ENCODE data around the gene ZBTB20. TPM values are rescaled to one million over a fixed set of nuclear protein-coding genes. Genes with fewer than 3 reads are reported as not detected.

Gene ZBTB20
- total RNA-seq, 6 experiments from 2014 or later: 36.7 to 59.4 (median 46.7) TPM

DNA sequence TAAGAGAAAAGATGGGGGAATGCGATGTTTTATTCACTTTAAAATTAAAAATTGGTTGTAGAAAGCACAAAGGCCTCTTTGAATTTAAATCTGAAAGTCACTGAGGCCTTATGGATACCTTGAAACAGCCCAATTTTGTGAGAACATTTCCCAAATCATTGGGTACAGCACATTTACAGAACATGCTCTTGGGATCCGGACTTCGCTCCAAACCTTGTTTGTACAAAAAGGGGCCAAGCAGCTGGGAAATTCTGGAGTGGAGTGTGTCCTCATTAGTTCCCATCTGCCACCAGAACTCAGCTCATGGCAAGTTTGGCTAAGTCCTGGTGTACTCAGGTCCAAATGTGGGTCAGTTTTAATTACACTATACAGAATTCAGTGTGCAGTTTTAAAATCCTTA, 254.2 kb downstream of the ZBTB20 start:
- H3K27ac ChIP-seq: peak overlapping the region; percentile 45 to 81 (median 78)
- 35% methylated on average over 3 of the region's 3 CpGs for WGBS (ENCODE audit: insufficient coverage, low coverage, low lambda C conversion rate, missing lambda C conversion rate)
- no peaks in the 10 kb centered on the region for H3K36me3 ChIP-seq
- TF ChIP-seq POLR2A (IDR thresholded peaks at IDR 0.05): no peak
- TF ChIP-seq, protein P1, sequence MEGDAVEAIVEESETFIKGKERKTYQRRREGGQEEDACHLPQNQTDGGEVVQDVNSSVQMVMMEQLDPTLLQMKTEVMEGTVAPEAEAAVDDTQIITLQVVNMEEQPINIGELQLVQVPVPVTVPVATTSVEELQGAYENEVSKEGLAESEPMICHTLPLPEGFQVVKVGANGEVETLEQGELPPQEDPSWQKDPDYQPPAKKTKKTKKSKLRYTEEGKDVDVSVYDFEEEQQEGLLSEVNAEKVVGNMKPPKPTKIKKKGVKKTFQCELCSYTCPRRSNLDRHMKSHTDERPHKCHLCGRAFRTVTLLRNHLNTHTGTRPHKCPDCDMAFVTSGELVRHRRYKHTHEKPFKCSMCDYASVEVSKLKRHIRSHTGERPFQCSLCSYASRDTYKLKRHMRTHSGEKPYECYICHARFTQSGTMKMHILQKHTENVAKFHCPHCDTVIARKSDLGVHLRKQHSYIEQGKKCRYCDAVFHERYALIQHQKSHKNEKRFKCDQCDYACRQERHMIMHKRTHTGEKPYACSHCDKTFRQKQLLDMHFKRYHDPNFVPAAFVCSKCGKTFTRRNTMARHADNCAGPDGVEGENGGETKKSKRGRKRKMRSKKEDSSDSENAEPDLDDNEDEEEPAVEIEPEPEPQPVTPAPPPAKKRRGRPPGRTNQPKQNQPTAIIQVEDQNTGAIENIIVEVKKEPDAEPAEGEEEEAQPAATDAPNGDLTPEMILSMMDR (IDR thresholded peaks at IDR 0.05): no peak
- DNase-seq (peak; percentile 29 to 82 (median 61)), ATAC-seq (peak; percentile 86 to 91 (median 90))
- H3K27me3 ChIP-seq: no peaks in the 10 kb centered on the region
- intact Hi-C loops (cut with DNase I): no loop called here
- peaks cover 0 to 33% (median 14%) of the 10 kb centered on the region in 4 donors for H3K4me1 ChIP-seq
- no peaks in the 10 kb centered on the region for H3K9me3 ChIP-seq
- no peak overlapping the region for H3K4me3 ChIP-seq

DNA sequence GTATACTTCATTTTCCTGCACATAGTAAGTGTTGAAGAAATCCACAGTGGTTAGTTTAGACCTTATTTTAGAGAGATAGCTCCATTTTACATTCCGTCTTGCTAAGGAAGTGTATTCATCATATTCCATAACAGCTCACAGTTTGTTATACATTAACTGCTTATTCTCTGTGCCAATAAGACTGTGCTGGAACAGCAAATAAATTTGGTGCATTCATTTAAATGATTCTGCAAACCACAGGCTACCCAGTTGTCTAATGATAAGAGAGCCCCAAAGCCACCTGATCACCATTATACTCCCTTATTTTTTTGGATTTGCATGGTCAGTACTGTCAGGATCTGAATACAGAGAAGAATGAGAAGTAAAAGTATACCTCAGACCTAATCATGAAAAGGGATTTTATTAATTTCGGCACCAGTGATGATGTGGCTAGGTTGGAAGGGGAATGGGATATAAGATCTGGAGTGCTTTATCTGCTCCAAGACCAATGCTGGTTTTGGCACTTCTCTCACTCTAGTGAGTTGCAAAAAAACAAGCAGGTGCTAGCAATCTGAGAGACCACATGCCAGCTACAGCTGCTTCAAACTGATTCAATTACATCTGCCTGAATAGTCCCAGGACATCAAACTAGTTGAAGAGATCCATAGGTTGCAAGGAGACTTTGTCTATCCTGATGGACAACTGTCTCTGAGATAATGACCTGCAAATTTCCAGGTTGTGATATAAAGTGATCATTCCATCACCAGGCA, 254.8 kb downstream of the ZBTB20 start:
- H3K4me1 ChIP-seq: peaks cover 0 to 34% (median 14%) of the 10 kb centered on the region in 4 donors
- 29% methylated on average over 2 of the region's 2 CpGs for whole genome bisulfite sequencing (ENCODE audit: insufficient coverage, low coverage, low lambda C conversion rate, missing lambda C conversion rate)
- intact Hi-C loops (cut with DNase I): no loop called here
- ATAC-seq (peak; percentile 59 to 77 (median 68)), DNase-seq (no peak)
- H3K36me3 ChIP-seq: no peaks in the 10 kb centered on the region
- H3K27me3 ChIP-seq: no peaks in the 10 kb centered on the region
- peak overlapping the region; percentile 45 to 81 (median 78) for H3K27ac ChIP-seq
- no peak overlapping the region for H3K4me3 ChIP-seq
- no peak for TF ChIP-seq POLR2A (IDR thresholded peaks at IDR 0.05)
- TF ChIP-seq, protein P1 (IDR thresholded peaks at IDR 0.05): no peak
- no peaks in the 10 kb centered on the region for H3K9me3 ChIP-seq

DNA sequence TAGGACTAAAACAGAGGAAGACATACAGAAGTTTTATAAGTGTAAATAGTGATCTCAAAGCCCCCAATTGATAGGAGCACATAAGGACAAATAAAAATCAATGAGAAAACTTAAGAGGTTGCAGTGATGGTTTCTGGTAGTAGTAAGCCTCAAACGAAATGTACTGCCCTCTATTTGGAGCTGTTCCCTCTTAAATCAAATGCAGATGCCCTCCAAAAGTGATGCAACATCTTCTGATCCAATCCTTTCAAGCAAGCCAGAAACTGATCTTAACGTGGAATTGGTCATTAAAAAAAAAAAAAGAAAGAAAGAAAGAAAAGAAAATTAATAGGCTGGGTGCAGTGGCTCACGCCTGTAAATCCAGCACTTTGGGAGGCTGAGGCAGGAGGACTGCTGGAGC, 259.3 kb downstream of the ZBTB20 start:
- no peaks in the 10 kb centered on the region for H3K9me3 ChIP-seq
- TF ChIP-seq, protein P1 (IDR thresholded peaks at IDR 0.05): no peak
- TF ChIP-seq POLR2A (IDR thresholded peaks at IDR 0.05): no peak
- H3K4me3 ChIP-seq: no peak overlapping the region
- 11% methylated on average over 2 of the region's 3 CpGs for WGBS (ENCODE audit: insufficient coverage, low coverage, low lambda C conversion rate, missing lambda C conversion rate)
- no peak overlapping the region for H3K27ac ChIP-seq
- intact Hi-C loops (cut with DNase I): no loop called here
- H3K36me3 ChIP-seq: no peaks in the 10 kb centered on the region
- ATAC-seq: peak in 2 of 4 donors; percentile 16 to 45
- peaks cover 0 to 35% (median 16%) of the 10 kb centered on the region in 4 donors for H3K4me1 ChIP-seq
- no peaks in the 10 kb centered on the region for H3K27me3 ChIP-seq
- no peak for DNase-seq

DNA sequence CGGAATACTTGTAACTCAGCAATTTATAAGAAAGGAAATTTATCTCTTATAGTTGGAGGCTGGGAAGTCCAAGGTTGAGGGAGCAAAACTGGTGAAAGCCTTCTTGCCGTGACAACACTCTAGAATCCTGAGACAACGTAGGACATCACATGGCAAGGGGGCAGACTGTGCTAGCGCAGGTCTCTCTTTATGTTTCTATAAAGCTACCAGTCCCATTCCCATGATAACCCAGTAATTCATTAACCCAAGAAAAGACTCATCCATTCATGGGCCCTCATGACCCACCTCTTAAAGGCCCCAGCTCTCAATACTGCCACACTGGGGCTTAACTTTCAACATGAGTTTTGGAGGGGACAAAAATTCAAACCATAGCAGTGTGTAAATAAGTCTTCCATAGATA, 260.2 kb downstream of the ZBTB20 start:
- DNase-seq (no peak), ATAC-seq (no peak)
- intact Hi-C loops (cut with DNase I): no loop called here
- no peaks in the 10 kb centered on the region for H3K9me3 ChIP-seq
- peaks cover 0 to 31% (median 13%) of the 10 kb centered on the region in 4 donors for H3K4me1 ChIP-seq
- H3K27me3 ChIP-seq: no peaks in the 10 kb centered on the region
- TF ChIP-seq, protein P1 (IDR thresholded peaks at IDR 0.05): no peak
- no peak for TF ChIP-seq POLR2A (IDR thresholded peaks at IDR 0.05)
- H3K36me3 ChIP-seq: no peaks in the 10 kb centered on the region
- WGBS (ENCODE audit: insufficient coverage, low coverage, low lambda C conversion rate, missing lambda C conversion rate): 87% methylated on average over 4 of the region's 4 CpGs
- H3K4me3 ChIP-seq: no peak overlapping the region
- H3K27ac ChIP-seq: no peak overlapping the region

Measured in right lobe of liver (tissue), 6 donors.